Esophagus squamous epithelium (tissue), 4 donors: ENCODE measurements around the gene TIPIN.

Source experiments
- POLR2A ChIP-seq, 4 donors: fragments of 450-650 bp; IDR thresholded peaks; one replicate each; pipeline ENCODE4 v1.6.1; 2017; ENCODE audit warnings: antibody characterized with exemption in 4 of 4, mild to moderate bottlenecking in 4 of 4, moderate library complexity in 3 of 4
- TF ChIP-seq, protein P1 (sequence below), 6 experiments: fragments of 450-650 bp in 4 of 6; fragments of 200-600 bp in 2 of 6; sonication (generic) in 2 of 6; IDR thresholded peaks; one replicate each; pipeline ENCODE4 v1.5.1; 2016 to 2019; ENCODE audit warnings: antibody characterized with exemption in 6 of 6, mild to moderate bottlenecking in 4 of 6, moderate library complexity in 4 of 6

DNA sequence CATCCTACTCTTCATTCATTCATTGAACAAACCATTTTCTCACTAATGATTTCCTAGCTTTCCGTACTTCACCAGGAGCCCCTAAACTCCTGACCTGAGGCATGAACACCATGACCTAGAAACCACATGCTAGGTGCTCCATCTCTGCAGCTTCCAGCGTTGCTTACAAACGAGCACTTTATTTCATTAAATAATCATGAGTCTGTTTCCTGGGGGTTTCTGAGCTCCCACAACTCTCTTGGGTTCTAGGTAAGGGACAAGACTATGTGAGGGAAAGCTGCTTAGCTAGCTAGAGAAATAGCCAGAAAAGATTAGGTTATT lies 31.5 kb upstream of the TIPIN start:
- TF ChIP-seq, protein P1, sequence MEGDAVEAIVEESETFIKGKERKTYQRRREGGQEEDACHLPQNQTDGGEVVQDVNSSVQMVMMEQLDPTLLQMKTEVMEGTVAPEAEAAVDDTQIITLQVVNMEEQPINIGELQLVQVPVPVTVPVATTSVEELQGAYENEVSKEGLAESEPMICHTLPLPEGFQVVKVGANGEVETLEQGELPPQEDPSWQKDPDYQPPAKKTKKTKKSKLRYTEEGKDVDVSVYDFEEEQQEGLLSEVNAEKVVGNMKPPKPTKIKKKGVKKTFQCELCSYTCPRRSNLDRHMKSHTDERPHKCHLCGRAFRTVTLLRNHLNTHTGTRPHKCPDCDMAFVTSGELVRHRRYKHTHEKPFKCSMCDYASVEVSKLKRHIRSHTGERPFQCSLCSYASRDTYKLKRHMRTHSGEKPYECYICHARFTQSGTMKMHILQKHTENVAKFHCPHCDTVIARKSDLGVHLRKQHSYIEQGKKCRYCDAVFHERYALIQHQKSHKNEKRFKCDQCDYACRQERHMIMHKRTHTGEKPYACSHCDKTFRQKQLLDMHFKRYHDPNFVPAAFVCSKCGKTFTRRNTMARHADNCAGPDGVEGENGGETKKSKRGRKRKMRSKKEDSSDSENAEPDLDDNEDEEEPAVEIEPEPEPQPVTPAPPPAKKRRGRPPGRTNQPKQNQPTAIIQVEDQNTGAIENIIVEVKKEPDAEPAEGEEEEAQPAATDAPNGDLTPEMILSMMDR (IDR thresholded peaks at IDR 0.05): no peak
- no peak for TF ChIP-seq POLR2A (IDR thresholded peaks at IDR 0.05)
